ENCODE results near the gene ZFYVE19.

DNA sequence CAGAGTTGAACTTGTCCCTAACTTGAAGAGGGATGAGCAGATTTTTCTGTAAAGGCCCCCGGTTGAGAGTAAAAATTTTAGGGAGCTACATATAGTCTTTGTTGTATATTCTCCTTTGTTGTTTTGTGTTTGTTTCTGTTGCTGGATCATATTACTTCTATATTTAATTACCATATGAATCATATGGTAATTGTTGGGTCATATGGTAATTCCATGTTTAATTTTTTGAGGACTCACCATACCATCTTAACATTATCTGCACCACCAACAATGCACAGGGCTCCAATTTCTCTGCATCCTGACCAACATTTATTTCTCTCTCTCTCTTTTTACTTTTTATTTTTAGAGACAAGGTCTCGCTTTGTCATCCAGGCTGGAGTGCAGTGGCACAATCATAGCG lies 7.4 kb upstream of the ZFYVE19 start:
- TF ChIP-seq, protein P1, sequence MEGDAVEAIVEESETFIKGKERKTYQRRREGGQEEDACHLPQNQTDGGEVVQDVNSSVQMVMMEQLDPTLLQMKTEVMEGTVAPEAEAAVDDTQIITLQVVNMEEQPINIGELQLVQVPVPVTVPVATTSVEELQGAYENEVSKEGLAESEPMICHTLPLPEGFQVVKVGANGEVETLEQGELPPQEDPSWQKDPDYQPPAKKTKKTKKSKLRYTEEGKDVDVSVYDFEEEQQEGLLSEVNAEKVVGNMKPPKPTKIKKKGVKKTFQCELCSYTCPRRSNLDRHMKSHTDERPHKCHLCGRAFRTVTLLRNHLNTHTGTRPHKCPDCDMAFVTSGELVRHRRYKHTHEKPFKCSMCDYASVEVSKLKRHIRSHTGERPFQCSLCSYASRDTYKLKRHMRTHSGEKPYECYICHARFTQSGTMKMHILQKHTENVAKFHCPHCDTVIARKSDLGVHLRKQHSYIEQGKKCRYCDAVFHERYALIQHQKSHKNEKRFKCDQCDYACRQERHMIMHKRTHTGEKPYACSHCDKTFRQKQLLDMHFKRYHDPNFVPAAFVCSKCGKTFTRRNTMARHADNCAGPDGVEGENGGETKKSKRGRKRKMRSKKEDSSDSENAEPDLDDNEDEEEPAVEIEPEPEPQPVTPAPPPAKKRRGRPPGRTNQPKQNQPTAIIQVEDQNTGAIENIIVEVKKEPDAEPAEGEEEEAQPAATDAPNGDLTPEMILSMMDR (IDR thresholded peaks at IDR 0.05; ENCODE audit: low read depth, low read length): no peak
- TF ChIP-seq EZH2phosphoT487 (IDR thresholded peaks at IDR 0.05; ENCODE audit: low read depth): no peak

Data from OCI-LY3 (cell line).